WTC11 (cell line): Measurements from ENCODE around the gene PIGV. TPM values are rescaled to one million over a fixed set of nuclear protein-coding genes. Genes with fewer than 3 reads are reported as not detected.
A peak's percentile ranks its signal among the peaks of the same experiment; 100 is the strongest.

Source experiments
- ATAC-seq: fragments of 200-7000 bp; cut with Tn5 transposase; 2 replicates; pipeline ENCODE4 v1.10.0; 2021; ENCODE audit warnings: mild to moderate bottlenecking, moderate library complexity
- CTCF ChIA-PET: fragments of 300-600 bp; sonication (Branson Sonifier 250); formaldehyde crosslinking; loops from one replicate; lab custom pipeline; 2021; ENCODE audit warnings: antibody characterized with exemption; lab: Charles Lee
- POLR2A ChIA-PET: fragments of 350-600 bp; sonication (Branson Sonifier 250); formaldehyde crosslinking; loops from one replicate; lab custom pipeline; 2021; ENCODE audit warnings: antibody characterized with exemption; lab: Charles Lee
- DNase-seq: peaks from one replicate; pipeline ENCODE4 v3.0.0; 2021; ENCODE audit warnings: low spot score
- H3K27ac Mint-ChIP-seq: 2 replicates; pipeline ENCODE4 v1.8.0; 2021; ENCODE audit warnings: mixed read lengths
- H3K27me3 Mint-ChIP-seq: 2 replicates; pipeline ENCODE4 v1.8.0; 2021; ENCODE audit warnings: low read depth, mild to moderate bottlenecking, moderate library complexity, mixed read lengths
- H3K36me3 Mint-ChIP-seq: 2 replicates; pipeline ENCODE4 v1.8.0; 2021; ENCODE audit warnings: mixed read lengths
- H3K4me1 Mint-ChIP-seq: 2 replicates; pipeline ENCODE4 v1.8.0; 2022; ENCODE audit warnings: mixed read lengths
- H3K4me3 Mint-ChIP-seq: 2 replicates; pipeline ENCODE4 v1.8.0; 2021; ENCODE audit warnings: mild to moderate bottlenecking, moderate library complexity, mixed read lengths
- H3K9me3 Mint-ChIP-seq: 2 replicates; pipeline ENCODE4 v1.8.0; 2021; ENCODE audit warnings: mixed read lengths
- CBFB ChIP-seq: sonication (generic); formaldehyde crosslinking; IDR thresholded peaks from 2 replicates; pipeline ENCODE4 v1.8.1; 2022; ENCODE audit warnings: mild to moderate bottlenecking, low read depth, missing genetic modification reagents
- GABPB1 ChIP-seq: sonication (generic); formaldehyde crosslinking; IDR thresholded peaks from 2 replicates; pipeline ENCODE4 v1.8.1; 2023; ENCODE audit warnings: mild to moderate bottlenecking, missing genetic modification reagents
- SOX15 ChIP-seq: fragments of 250-450 bp; sonication (Bioruptor Pico); IDR thresholded peaks from 2 replicates; pipeline ENCODE4 v1.9.0; 2021; ENCODE audit warnings: mild to moderate bottlenecking
- ZNF138 ChIP-seq: sonication (generic); formaldehyde crosslinking; conservative IDR thresholded peaks from 2 replicates; pipeline ENCODE4 v1.8.1; 2022; ENCODE audit warnings: mild to moderate bottlenecking, moderate library complexity, missing genetic modification reagents
- ZNF416 ChIP-seq: fragments of 250-450 bp; sonication (Bioruptor Pico); IDR thresholded peaks from 2 replicates; pipeline ENCODE4 v1.9.0; 2021; ENCODE audit warnings: mild to moderate bottlenecking, inconsistent platforms
- ZNF423 ChIP-seq: fragments of 250-450 bp; sonication (Bioruptor Pico); IDR thresholded peaks from 2 replicates; pipeline ENCODE4 v2.1.2; 2022; ENCODE audit warnings: mild to moderate bottlenecking, moderate library complexity
- total RNA-seq: library from RNA; stranded (reverse); gene quantifications from 3 replicates; pipeline ENCODE4 v1.2.3, GENCODE V29; 2021
- TF ChIP-seq, protein P1 (sequence below): sonication (generic); formaldehyde crosslinking; IDR thresholded peaks from 2 replicates; pipeline ENCODE4 v1.8.1; 2022; ENCODE audit warnings: mild to moderate bottlenecking, missing genetic modification reagents, moderate library complexity, borderline replicate concordance
- TF ChIP-seq, protein P2 (sequence below): fragments of 250-450 bp; sonication (Bioruptor Pico); IDR thresholded peaks from 2 replicates; pipeline ENCODE4 v1.9.0; 2021; ENCODE audit warnings: mild to moderate bottlenecking
- TF ChIP-seq, protein P3 (sequence below): sonication (generic); formaldehyde crosslinking; IDR thresholded peaks from 2 replicates; pipeline ENCODE4 v1.8.0; 2022; ENCODE audit warnings: mild to moderate bottlenecking, missing genetic modification reagents
- TF ChIP-seq, protein P4 (sequence below): sonication (generic); formaldehyde crosslinking; IDR thresholded peaks from 2 replicates; pipeline ENCODE4 v1.8.0; 2022; ENCODE audit warnings: missing genetic modification reagents
- TF ChIP-seq, protein P5 (sequence below): fragments of 250-450 bp; sonication (Bioruptor Pico); IDR thresholded peaks from 2 replicates; pipeline ENCODE4 v1.9.0; 2021; ENCODE audit warnings: mild to moderate bottlenecking, borderline replicate concordance

PIGV gene
- total RNA-seq, 1 experiment from 2014 or later = 15.0 TPM

DNA sequence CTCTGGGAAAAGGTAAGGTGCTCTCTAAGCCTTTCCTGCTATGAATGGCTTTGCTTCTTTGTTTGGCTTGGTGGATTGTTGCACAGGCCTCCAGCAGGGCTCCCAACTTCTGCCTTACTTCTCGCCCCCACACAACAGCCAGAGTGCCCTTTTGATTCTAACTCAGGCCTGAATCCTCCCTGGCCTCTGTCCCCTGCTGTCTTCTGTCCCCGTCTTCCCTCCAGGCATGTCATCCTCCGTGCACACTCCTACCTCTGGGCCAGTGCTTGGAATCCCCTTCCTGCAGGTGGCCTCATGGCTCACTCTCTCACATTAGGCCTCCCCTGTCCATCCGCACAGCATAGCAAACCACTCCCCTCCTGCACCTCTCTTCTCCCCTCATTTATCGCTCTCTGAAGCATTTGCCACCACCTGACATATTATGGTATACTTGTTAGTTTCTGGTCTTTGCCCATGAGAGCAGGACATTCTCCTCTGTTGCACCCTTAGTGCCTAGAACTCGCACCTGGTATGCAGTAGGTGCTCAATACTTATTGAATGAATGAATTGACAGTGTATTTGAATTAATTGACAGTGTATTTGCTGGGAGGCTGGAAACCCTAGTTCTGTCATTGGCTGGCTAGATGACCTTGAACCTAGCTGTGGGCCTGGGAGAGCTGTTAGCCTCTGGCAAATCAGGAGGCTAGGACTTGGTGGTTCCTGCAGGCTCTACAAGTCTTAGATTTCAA, 41.6 kb downstream of the PIGV start:
- POLR2A ChIA-PET = no interaction called here
- peaks cover 35% of the 10 kb centered on the region for H3K4me1 Mint-ChIP-seq
- TF ChIP-seq, protein P1, sequence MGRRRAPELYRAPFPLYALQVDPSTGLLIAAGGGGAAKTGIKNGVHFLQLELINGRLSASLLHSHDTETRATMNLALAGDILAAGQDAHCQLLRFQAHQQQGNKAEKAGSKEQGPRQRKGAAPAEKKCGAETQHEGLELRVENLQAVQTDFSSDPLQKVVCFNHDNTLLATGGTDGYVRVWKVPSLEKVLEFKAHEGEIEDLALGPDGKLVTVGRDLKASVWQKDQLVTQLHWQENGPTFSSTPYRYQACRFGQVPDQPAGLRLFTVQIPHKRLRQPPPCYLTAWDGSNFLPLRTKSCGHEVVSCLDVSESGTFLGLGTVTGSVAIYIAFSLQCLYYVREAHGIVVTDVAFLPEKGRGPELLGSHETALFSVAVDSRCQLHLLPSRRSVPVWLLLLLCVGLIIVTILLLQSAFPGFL (CRISPR knock-in tag) = no peak
- no peak for TF ChIP-seq ZNF423 (CRISPR knock-in tag)
- TF ChIP-seq, all 79 proteins: peak for 0
- Mint-ChIP-seq H3K27me3 (no peaks in the 10 kb centered on the region), H3K4me3 (no peak overlapping the region), H3K27ac (no peak overlapping the region), H3K9me3 (no peaks in the 10 kb centered on the region), H3K36me3 (peaks cover 16% of the 10 kb centered on the region)
- ATAC-seq (no peak), DNase-seq (no peak)
- CTCF ChIA-PET = interaction anchor here (0.7 to 1.5 kb wide), 3 partner anchors 9 to 28 kb away, joined by 3 read pairs; no protein-coding TSS in a partner anchor

DNA sequence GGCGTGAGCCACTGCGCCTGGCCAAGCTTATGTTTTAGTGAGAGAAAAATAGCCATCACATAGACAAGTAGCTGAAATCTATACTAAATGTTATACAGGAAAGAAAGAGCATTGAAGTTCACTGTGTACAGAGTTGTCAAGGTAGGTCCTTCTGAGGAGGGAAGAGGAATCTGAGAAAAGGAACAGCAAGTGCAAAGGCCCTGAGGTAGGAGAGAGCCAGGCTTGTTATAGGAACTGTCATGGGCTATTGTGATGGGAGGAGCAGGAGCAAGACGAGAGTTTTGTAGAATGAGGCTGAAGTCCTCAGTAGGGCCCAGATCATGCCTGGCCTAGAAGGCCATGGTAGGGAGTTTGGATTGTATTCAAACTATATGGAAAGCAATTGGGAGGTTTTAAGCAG, 43.3 kb downstream of the PIGV start:
- Mint-ChIP-seq H3K4me1 (peaks cover 21% of the 10 kb centered on the region), H3K27ac (no peak overlapping the region), H3K27me3 (no peaks in the 10 kb centered on the region), H3K9me3 (no peaks in the 10 kb centered on the region), H3K36me3 (peaks cover 31% of the 10 kb centered on the region), H3K4me3 (no peak overlapping the region)
- TF ChIP-seq, protein P2, sequence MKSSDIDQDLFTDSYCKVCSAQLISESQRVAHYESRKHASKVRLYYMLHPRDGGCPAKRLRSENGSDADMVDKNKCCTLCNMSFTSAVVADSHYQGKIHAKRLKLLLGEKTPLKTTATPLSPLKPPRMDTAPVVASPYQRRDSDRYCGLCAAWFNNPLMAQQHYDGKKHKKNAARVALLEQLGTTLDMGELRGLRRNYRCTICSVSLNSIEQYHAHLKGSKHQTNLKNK (CRISPR knock-in tag) = no peak
- no peak for TF ChIP-seq SOX15 (CRISPR knock-in tag)
- no peak for TF ChIP-seq ZNF416 (CRISPR knock-in tag)
- no peak for TF ChIP-seq CBFB
- TF ChIP-seq, protein P3, sequence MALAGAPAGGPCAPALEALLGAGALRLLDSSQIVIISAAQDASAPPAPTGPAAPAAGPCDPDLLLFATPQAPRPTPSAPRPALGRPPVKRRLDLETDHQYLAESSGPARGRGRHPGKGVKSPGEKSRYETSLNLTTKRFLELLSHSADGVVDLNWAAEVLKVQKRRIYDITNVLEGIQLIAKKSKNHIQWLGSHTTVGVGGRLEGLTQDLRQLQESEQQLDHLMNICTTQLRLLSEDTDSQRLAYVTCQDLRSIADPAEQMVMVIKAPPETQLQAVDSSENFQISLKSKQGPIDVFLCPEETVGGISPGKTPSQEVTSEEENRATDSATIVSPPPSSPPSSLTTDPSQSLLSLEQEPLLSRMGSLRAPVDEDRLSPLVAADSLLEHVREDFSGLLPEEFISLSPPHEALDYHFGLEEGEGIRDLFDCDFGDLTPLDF (CRISPR knock-in tag) = no peak
- TF ChIP-seq, protein P1 (CRISPR knock-in tag) = no peak
- TF ChIP-seq, protein P4, sequence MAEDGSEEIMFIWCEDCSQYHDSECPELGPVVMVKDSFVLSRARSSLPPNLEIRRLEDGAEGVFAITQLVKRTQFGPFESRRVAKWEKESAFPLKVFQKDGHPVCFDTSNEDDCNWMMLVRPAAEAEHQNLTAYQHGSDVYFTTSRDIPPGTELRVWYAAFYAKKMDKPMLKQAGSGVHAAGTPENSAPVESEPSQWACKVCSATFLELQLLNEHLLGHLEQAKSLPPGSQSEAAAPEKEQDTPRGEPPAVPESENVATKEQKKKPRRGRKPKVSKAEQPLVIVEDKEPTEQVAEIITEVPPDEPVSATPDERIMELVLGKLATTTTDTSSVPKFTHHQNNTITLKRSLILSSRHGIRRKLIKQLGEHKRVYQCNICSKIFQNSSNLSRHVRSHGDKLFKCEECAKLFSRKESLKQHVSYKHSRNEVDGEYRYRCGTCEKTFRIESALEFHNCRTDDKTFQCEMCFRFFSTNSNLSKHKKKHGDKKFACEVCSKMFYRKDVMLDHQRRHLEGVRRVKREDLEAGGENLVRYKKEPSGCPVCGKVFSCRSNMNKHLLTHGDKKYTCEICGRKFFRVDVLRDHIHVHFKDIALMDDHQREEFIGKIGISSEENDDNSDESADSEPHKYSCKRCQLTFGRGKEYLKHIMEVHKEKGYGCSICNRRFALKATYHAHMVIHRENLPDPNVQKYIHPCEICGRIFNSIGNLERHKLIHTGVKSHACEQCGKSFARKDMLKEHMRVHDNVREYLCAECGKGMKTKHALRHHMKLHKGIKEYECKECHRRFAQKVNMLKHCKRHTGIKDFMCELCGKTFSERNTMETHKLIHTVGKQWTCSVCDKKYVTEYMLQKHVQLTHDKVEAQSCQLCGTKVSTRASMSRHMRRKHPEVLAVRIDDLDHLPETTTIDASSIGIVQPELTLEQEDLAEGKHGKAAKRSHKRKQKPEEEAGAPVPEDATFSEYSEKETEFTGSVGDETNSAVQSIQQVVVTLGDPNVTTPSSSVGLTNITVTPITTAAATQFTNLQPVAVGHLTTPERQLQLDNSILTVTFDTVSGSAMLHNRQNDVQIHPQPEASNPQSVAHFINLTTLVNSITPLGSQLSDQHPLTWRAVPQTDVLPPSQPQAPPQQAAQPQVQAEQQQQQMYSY (CRISPR knock-in tag) = no peak
- POLR2A ChIA-PET = no interaction called here
- ATAC-seq (no peak), DNase-seq (no peak)
- CTCF ChIA-PET = interaction anchor here (0.8 to 1.5 kb wide), 2 partner anchors 10 to 31 kb away, joined by 3 read pairs; no protein-coding TSS in a partner anchor

DNA sequence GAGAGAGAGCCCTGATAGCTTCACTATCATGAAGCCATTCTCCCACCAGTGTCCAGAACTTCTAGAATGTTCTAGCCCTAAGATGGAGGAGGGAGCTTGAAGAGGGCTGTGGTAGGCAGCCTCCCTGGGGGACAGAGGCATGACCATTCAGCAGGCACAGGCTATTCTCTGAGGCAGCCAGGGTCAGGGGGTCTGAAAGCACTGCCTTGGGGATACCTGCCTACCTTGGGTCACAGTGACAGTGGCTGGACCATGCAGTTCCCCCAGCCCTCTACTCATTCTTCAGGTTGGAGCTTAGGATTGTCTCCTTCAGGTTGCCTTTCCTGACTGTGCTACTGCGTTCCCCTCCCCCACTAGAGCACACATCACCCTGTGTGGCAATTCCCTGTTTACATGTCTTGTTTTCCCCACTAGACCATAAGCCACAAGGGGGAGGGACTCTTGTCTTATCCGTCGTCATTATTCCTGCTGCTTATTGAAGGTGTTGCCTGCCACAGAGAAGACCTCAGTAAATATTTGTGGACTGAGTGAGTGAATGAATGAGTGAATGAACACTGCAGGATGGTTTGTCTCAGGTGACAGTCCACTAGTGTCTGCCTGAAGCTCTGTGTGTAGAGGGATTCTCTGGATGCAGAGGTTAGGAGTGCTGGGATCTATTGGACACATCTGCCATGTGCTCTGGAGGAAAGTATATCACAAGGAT, 43.9 kb downstream of the PIGV start:
- Mint-ChIP-seq H3K36me3 (peaks cover 35% of the 10 kb centered on the region), H3K27me3 (no peaks in the 10 kb centered on the region), H3K4me3 (no peak overlapping the region), H3K4me1 (peaks cover 18% of the 10 kb centered on the region), H3K9me3 (no peaks in the 10 kb centered on the region), H3K27ac (no peak overlapping the region)
- DNase-seq = no peak
- POLR2A ChIA-PET = no interaction called here
- no peak for ATAC-seq
- CTCF ChIA-PET = interaction anchor here (0.8 to 1.4 kb wide), 4 partner anchors 9 to 33 kb away, joined by 3 to 4 read pairs (median 3); no protein-coding TSS in a partner anchor
- TF ChIP-seq GABPB1 (CRISPR knock-in tag) = peak; percentile 74
- TF ChIP-seq, protein P5, sequence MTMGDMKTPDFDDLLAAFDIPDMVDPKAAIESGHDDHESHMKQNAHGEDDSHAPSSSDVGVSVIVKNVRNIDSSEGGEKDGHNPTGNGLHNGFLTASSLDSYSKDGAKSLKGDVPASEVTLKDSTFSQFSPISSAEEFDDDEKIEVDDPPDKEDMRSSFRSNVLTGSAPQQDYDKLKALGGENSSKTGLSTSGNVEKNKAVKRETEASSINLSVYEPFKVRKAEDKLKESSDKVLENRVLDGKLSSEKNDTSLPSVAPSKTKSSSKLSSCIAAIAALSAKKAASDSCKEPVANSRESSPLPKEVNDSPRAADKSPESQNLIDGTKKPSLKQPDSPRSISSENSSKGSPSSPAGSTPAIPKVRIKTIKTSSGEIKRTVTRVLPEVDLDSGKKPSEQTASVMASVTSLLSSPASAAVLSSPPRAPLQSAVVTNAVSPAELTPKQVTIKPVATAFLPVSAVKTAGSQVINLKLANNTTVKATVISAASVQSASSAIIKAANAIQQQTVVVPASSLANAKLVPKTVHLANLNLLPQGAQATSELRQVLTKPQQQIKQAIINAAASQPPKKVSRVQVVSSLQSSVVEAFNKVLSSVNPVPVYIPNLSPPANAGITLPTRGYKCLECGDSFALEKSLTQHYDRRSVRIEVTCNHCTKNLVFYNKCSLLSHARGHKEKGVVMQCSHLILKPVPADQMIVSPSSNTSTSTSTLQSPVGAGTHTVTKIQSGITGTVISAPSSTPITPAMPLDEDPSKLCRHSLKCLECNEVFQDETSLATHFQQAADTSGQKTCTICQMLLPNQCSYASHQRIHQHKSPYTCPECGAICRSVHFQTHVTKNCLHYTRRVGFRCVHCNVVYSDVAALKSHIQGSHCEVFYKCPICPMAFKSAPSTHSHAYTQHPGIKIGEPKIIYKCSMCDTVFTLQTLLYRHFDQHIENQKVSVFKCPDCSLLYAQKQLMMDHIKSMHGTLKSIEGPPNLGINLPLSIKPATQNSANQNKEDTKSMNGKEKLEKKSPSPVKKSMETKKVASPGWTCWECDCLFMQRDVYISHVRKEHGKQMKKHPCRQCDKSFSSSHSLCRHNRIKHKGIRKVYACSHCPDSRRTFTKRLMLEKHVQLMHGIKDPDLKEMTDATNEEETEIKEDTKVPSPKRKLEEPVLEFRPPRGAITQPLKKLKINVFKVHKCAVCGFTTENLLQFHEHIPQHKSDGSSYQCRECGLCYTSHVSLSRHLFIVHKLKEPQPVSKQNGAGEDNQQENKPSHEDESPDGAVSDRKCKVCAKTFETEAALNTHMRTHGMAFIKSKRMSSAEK = no peak
- no peak for TF ChIP-seq ZNF138 (CRISPR knock-in tag)
- TF ChIP-seq, all 79 proteins: peak for 1
